IMR-90 (cell line): ENCODE results near the gene ACVR1B. TPM values are rescaled to one million over a fixed set of nuclear protein-coding genes. Genes with fewer than 3 reads are reported as not detected.

Experiments used
- ATAC-seq: fragments of 200-7000 bp; cut with Tn5 transposase; 2 replicates; pipeline ENCODE4 v1.9.1; 2020; ENCODE audit warnings: low read depth, mild to moderate bottlenecking, moderate library complexity
- BruUV-seq: library from RNA; stranded (reverse); fragments of 400-500 nt; replicated peaks from 2 replicates; lab custom pipeline; 2021; lab: Mats Ljungman, UMichigan
- CTCF ChIA-PET: fragments of 300-600 bp; formaldehyde crosslinking; extraction: SDS; loops from one replicate; lab custom pipeline; 2021; ENCODE audit warnings: antibody characterized with exemption; lab: Yijun Ruan, JAX
- POLR2A ChIA-PET: fragments of 300-600 bp; sonication (Branson Sonifier 250); formaldehyde crosslinking; loops from one replicate; lab custom pipeline; 2022; ENCODE audit warnings: antibody characterized with exemption; ENCODE audit not compliant: unreplicated experiment; lab: Charles Lee
- DNase-seq: peaks from one replicate; pipeline ENCODE4 v3.0.0; 2013
- H2AFZ ChIP-seq: replicated peaks from 2 replicates; pipeline ENCODE3; 2013; ENCODE audit warnings: low read length, mild to moderate bottlenecking; ENCODE audit not compliant: poor library complexity
- H2AK5ac ChIP-seq: 2 replicates; pipeline ENCODE4 v1.6.1; 2013; ENCODE audit warnings: low read depth, low read length, inconsistent platforms
- H2AK9ac ChIP-seq: replicated peaks from 2 replicates; pipeline ENCODE3; 2013; ENCODE audit warnings: mild to moderate bottlenecking, low read depth, low read length, moderate library complexity; ENCODE audit not compliant: poor library complexity
- H2BK120ac ChIP-seq: 2 replicates; pipeline ENCODE4 v1.6.1; 2013; ENCODE audit warnings: low read depth, low read length, inconsistent platforms
- H2BK15ac ChIP-seq: 3 replicates; pipeline ENCODE4 v1.6.1; 2013; ENCODE audit warnings: low read depth, low read length, inconsistent platforms
- H2BK20ac ChIP-seq: 2 replicates; pipeline ENCODE4 v1.6.1; 2013; ENCODE audit warnings: low read depth, mild to moderate bottlenecking, inconsistent platforms, low read length, moderate library complexity
- H2BK5ac ChIP-seq: 2 replicates; pipeline ENCODE4 v1.6.1; 2013; ENCODE audit warnings: mild to moderate bottlenecking, low read depth, low read length, inconsistent platforms; ENCODE audit not compliant: poor library complexity, severe bottlenecking
- H3K14ac ChIP-seq: replicated peaks from 2 replicates; pipeline ENCODE4 v1.6.1; 2013; ENCODE audit warnings: low read depth, low read length, inconsistent platforms
- H3K18ac ChIP-seq: 2 replicates; pipeline ENCODE4 v1.6.1; 2013; ENCODE audit warnings: low read depth, low read length, control low read depth
- H3K23ac ChIP-seq: 2 replicates; pipeline ENCODE4 v1.6.1; 2013; ENCODE audit warnings: low read depth, low read length, inconsistent platforms
- H3K27ac ChIP-seq: 2 replicates; pipeline ENCODE4 v1.5.1; 2013; ENCODE audit warnings: mild to moderate bottlenecking, control low read depth, low read length; ENCODE audit not compliant: insufficient read depth
- H3K27me3 ChIP-seq: 2 replicates; pipeline ENCODE4 v1.6.1; 2013; ENCODE audit warnings: low read length; ENCODE audit not compliant: control insufficient read depth, insufficient read depth
- H3K36me3 ChIP-seq: 2 replicates; pipeline ENCODE4 v1.6.1; 2013; ENCODE audit warnings: low read length, mixed read lengths; ENCODE audit not compliant: control insufficient read depth, insufficient read depth
- H3K4ac ChIP-seq: 2 replicates; pipeline ENCODE4 v1.6.1; 2013; ENCODE audit warnings: low read depth, low read length, inconsistent platforms
- H3K4me1 ChIP-seq: 2 replicates; pipeline ENCODE4 v1.6.1; 2013; ENCODE audit warnings: low read length, mixed read lengths; ENCODE audit not compliant: control insufficient read depth, insufficient read depth
- H3K4me2 ChIP-seq: 2 replicates; pipeline ENCODE4 v1.6.1; 2013; ENCODE audit warnings: low read depth, mild to moderate bottlenecking, control low read depth, low read length, moderate library complexity
- H3K4me3 ChIP-seq: 2 replicates; pipeline ENCODE4 v1.5.1; 2013; ENCODE audit warnings: low read depth, mild to moderate bottlenecking, control low read depth, low read length, moderate library complexity; ENCODE audit not compliant: insufficient read depth
- H3K56ac ChIP-seq: 2 replicates; pipeline ENCODE4 v1.6.1; 2013; ENCODE audit warnings: low read length, inconsistent platforms; ENCODE audit not compliant: insufficient read depth; ENCODE audit errors: extremely low read depth
- H3K79me1 ChIP-seq, 2 experiments: 2 replicates each; pipeline ENCODE4 v1.6.1; 2013; ENCODE audit warnings: low read length in 2 of 2, inconsistent platforms in 1 of 2, low read depth in 1 of 2
- H3K9ac ChIP-seq: 2 replicates; pipeline ENCODE4 v1.6.1; 2013; ENCODE audit warnings: low read depth, low read length, control low read depth
- H3K9me1 ChIP-seq: 2 replicates; pipeline ENCODE4 v1.6.1; 2013; ENCODE audit warnings: low read length, inconsistent platforms; ENCODE audit not compliant: insufficient read depth
- H3K9me3 ChIP-seq: 2 replicates; pipeline ENCODE4 v1.6.1; 2013; ENCODE audit warnings: low read length; ENCODE audit not compliant: control insufficient read depth, insufficient read depth
- H4K20me1 ChIP-seq: 2 replicates; pipeline ENCODE4 v1.6.1; 2013; ENCODE audit warnings: low read length, inconsistent platforms; ENCODE audit not compliant: insufficient read depth
- H4K5ac ChIP-seq: 2 replicates; pipeline ENCODE4 v1.6.1; 2013; ENCODE audit warnings: mild to moderate bottlenecking, low read depth, low read length, control low read depth
- H4K8ac ChIP-seq, 2 experiments: 2 replicates each; pipeline ENCODE4 v1.6.1; 2013; ENCODE audit warnings: low read depth in 2 of 2, low read length in 2 of 2, control low read depth in 1 of 2, inconsistent platforms in 1 of 2
- H4K91ac ChIP-seq: 2 replicates; pipeline ENCODE4 v1.6.1; 2013; ENCODE audit warnings: low read depth, low read length, inconsistent platforms; ENCODE audit not compliant: insufficient read depth
- CEBPB ChIP-seq: IDR thresholded peaks from 2 replicates; pipeline ENCODE4 v1.6.1; 2012; ENCODE audit warnings: low read depth, low read length, improper control_type of control experiment
- CHD1 ChIP-seq: IDR thresholded peaks from 2 replicates; pipeline ENCODE4 v1.6.1; 2012; ENCODE audit warnings: low read depth, low read length, improper control_type of control experiment
- CTCF ChIP-seq: conservative IDR thresholded peaks from 2 replicates; pipeline ENCODE4 v1.5.1; 2012; ENCODE audit warnings: mild to moderate bottlenecking, low read depth, low read length, improper control_type of control experiment
- FOS ChIP-seq: fragments of 150-350 bp; IDR thresholded peaks from 2 replicates; pipeline ENCODE4 v1.6.1; 2016; ENCODE audit warnings: low read depth, low read length
- MAFK ChIP-seq: IDR thresholded peaks from 2 replicates; pipeline ENCODE4 v1.6.1; 2012; ENCODE audit warnings: low read depth, low read length, improper control_type of control experiment
- MAZ ChIP-seq: IDR thresholded peaks from 2 replicates; pipeline ENCODE4 v1.6.1; 2012; ENCODE audit warnings: low read depth, mild to moderate bottlenecking, low read length, improper control_type of control experiment, moderate library complexity, borderline replicate concordance
- MXI1 ChIP-seq: IDR thresholded peaks from 2 replicates; pipeline ENCODE4 v1.6.1; 2012; ENCODE audit warnings: low read depth, mild to moderate bottlenecking, low read length, moderate library complexity, borderline replicate concordance
- POLR2A ChIP-seq: IDR thresholded peaks from 2 replicates; pipeline ENCODE4 v1.6.1; 2012; ENCODE audit warnings: mild to moderate bottlenecking, low read depth, low read length
- RCOR1 ChIP-seq: IDR thresholded peaks from 2 replicates; pipeline ENCODE4 v1.6.1; 2012; ENCODE audit warnings: mild to moderate bottlenecking, low read length, improper control_type of control experiment; ENCODE audit not compliant: insufficient replicate concordance
- RFX5 ChIP-seq: IDR thresholded peaks from 2 replicates; pipeline ENCODE4 v1.8.0; 2012; ENCODE audit warnings: low read depth, mild to moderate bottlenecking, low read length, moderate library complexity
- WGBS, 2 experiments: methylation state at CpG; one replicate each; pipeline versions ENCODE4 v1.1.5 to v1.1.7; 2013; ENCODE audit warnings: missing lambda C conversion rate in 2 of 2; ENCODE audit not compliant: insufficient read length in 1 of 2; ENCODE audit errors: extremely low coverage in 2 of 2; 5-methylcytosine and 5-hydroxymethylcytosine counted together
- dilution Hi-C: fragments of 300-500 bp; cut with HindIII; formaldehyde crosslinking; loops from one replicate; pipeline ENCODE4 v1.14.3; 2018; ENCODE audit warnings: low sequenced_read_pairs; ENCODE audit not compliant: unreplicated experiment
- in situ Hi-C: fragments of 300-500 bp; cut with MboI; formaldehyde crosslinking; loops from 3 replicates; pipeline ENCODE4 v1.14.3; 2019; ENCODE audit warnings: low sequenced_read_pairs, inconsistent platforms, mixed read lengths
- intact Hi-C: fragments of 100-400 bp; cut with micrococcal nuclease; formaldehyde crosslinking; loops from 2 replicates; pipeline ENCODE4 v1.10.0; 2022
- polyA plus RNA-seq, 3 experiments: library from polyadenylated mRNA; depleted of rRNA; stranded (reverse); fragments of >200 nt; gene quantifications; 2 replicates each; pipeline ENCODE4 v1.2.3, GENCODE V29; 2012; ENCODE audit warnings: low replicate concordance in 1 of 3
- total RNA-seq: library from RNA; depleted of rRNA; stranded (reverse); fragments of >200 nt; gene quantifications from 2 replicates; pipeline ENCODE4 v1.2.3, GENCODE V29; 2012
- TF ChIP-seq, protein P1 (sequence below): fragments of 150-350 bp; IDR thresholded peaks from 2 replicates; pipeline ENCODE4 v1.6.1; 2017; ENCODE audit warnings: mild to moderate bottlenecking, antibody characterized with exemption, low read length, low read depth

The ACVR1B gene
- total and polyA plus RNA-seq, 2 of the 4 experiments (the other 2 are of a cell fraction), result 5.7 to 13.6 TPM

DNA sequence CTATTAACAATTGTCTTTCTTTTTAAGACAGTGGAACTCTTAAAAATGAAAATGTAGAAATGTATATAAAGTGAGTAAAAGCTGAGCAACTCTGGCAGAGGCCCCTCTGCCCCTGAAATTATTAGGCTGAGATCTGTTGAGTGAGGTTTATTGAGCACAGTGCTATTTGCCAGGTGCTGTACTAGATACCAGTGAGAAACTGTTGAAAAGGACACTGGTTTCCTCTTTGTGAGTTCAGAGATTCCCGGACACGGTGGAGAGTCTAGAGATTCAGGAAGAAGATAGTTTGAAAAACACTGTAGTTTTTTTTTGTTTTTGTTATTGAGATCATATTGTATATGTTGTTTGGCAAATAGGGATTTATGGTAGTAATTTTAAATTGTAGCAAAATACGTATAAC lies 11.2 kb downstream of the ACVR1B start:
- H2BK20ac ChIP-seq, result no peak overlapping the region
- no peak overlapping the region for H3K27ac ChIP-seq
- H2AK9ac ChIP-seq, result no peak overlapping the region
- H3K14ac ChIP-seq, result no peak overlapping the region
- no peak overlapping the region for H2BK120ac ChIP-seq
- H3K18ac ChIP-seq, result no peak overlapping the region
- H4K8ac ChIP-seq, result no peak overlapping the region
- no CpG with 5 or more reads among the region's 3 CpGs for WGBS, 2 experiments
- intact Hi-C loops, result no loop called here
- no peak overlapping the region for H2BK15ac ChIP-seq
- no peak for TF ChIP-seq RCOR1
- TF ChIP-seq FOS, result no peak
- TF ChIP-seq RFX5, result no peak
- no peak for TF ChIP-seq MXI1
- TF ChIP-seq POLR2A, result no peak
- no peak for TF ChIP-seq CEBPB
- no peak for TF ChIP-seq CHD1
- no peak for TF ChIP-seq MAZ
- TF ChIP-seq MAFK, result no peak
- no peak for TF ChIP-seq CTCF
- TF ChIP-seq, protein P1, sequence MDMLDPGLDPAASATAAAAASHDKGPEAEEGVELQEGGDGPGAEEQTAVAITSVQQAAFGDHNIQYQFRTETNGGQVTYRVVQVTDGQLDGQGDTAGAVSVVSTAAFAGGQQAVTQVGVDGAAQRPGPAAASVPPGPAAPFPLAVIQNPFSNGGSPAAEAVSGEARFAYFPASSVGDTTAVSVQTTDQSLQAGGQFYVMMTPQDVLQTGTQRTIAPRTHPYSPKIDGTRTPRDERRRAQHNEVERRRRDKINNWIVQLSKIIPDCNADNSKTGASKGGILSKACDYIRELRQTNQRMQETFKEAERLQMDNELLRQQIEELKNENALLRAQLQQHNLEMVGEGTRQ, result no peak
- no peak for DNase-seq
- peaks cover 9% of the 10 kb centered on the region for H3K4me1 ChIP-seq
- H3K79me1 ChIP-seq, result peaks cover 34 to 78% of the 10 kb centered on the region in 2 experiments
- in situ Hi-C loops, result no loop called here
- H3K23ac ChIP-seq, result peak overlapping the region; percentile 23; the same call in 1 of the 2 replicates
- no peak overlapping the region for H4K91ac ChIP-seq
- H2AFZ ChIP-seq, result no peak overlapping the region
- CTCF ChIA-PET, result interaction anchor here (1.0 to 2.1 kb wide), 2 partner anchors 8 to 62 kb away, joined by 3 to 16 read pairs; no protein-coding TSS in a partner anchor
- peaks cover 7% of the 10 kb centered on the region for H3K36me3 ChIP-seq
- H3K9me1 ChIP-seq, result peaks cover 11% of the 10 kb centered on the region; the same call in 1 of the 2 replicates
- no peak overlapping the region for H2BK5ac ChIP-seq
- H3K9me3 ChIP-seq, result no peaks in the 10 kb centered on the region
- no peak overlapping the region for H3K4me2 ChIP-seq
- peaks cover 24% of the 10 kb centered on the region; the same call in 1 of the 2 replicates for H4K20me1 ChIP-seq
- no peak for ATAC-seq
- BruUV-seq, result no TSS peak
- POLR2A ChIA-PET, result no interaction called here
- H4K5ac ChIP-seq, result no peak overlapping the region
- no peak overlapping the region for H3K9ac ChIP-seq
- H2AK5ac ChIP-seq, result no peak overlapping the region
- no peak overlapping the region for H3K56ac ChIP-seq
- dilution Hi-C loops, result loop anchor here (25.0 kb wide), 1 partner anchor 100 kb away; no protein-coding TSS in a partner anchor
- no peak overlapping the region for H3K4ac ChIP-seq
- no peak overlapping the region for H3K4me3 ChIP-seq
- no peaks in the 10 kb centered on the region for H3K27me3 ChIP-seq
